HG03159 (cell line): ENCODE results near the gene CCDC192.

Source experiments
- ATAC-seq: cut with Tn5 transposase; IDR thresholded peaks from one replicate; pipeline ENCODE4 v1.9.1; 2021; ENCODE audit warnings: mild to moderate bottlenecking, moderate library complexity; ENCODE audit not compliant: unreplicated experiment

Gene CCDC192

GRCh38 chr5:127911619-127912018, 208.4 kb downstream of the CCDC192 start:
- no peak for ATAC-seq

GRCh38 chr5:127912411-127912810, 209.2 kb downstream of the CCDC192 start:
- no peak for ATAC-seq

GRCh38 chr5:127916885-127917573, 213.8 kb downstream of the CCDC192 start:
- no peak for ATAC-seq

- no peak for ATAC-seq
Measured at GRCh38 chr5:127919006-127919796, 216.0 kb downstream of the CCDC192 start.

- no peak for ATAC-seq
Measured at GRCh38 chr5:127919818-127920217, 216.6 kb downstream of the CCDC192 start.

- no peak for ATAC-seq
Measured at GRCh38 chr5:127920936-127921335, 217.7 kb downstream of the CCDC192 start.

- no peak for ATAC-seq
Measured at GRCh38 chr5:127922603-127923002, 219.4 kb downstream of the CCDC192 start.

- no peak for ATAC-seq
Measured at GRCh38 chr5:127923804-127924570, 220.8 kb downstream of the CCDC192 start.

GRCh38 chr5:127924606-127925005, 221.4 kb downstream of the CCDC192 start:
- ATAC-seq = no peak

- no peak for ATAC-seq
Measured at GRCh38 chr5:127925916-127926315, 222.7 kb downstream of the CCDC192 start.

GRCh38 chr5:127926974-127927373, 223.8 kb downstream of the CCDC192 start:
- no peak for ATAC-seq

GRCh38 chr5:127928053-127928452, 224.9 kb downstream of the CCDC192 start:
- ATAC-seq = no peak

GRCh38 chr5:127930311-127930710, 227.1 kb downstream of the CCDC192 start:
- ATAC-seq = no peak

GRCh38 chr5:127931396-127931795, 228.2 kb downstream of the CCDC192 start:
- no peak for ATAC-seq

GRCh38 chr5:127933348-127933747, 230.2 kb downstream of the CCDC192 start:
- no peak for ATAC-seq

- ATAC-seq = no peak
Measured at GRCh38 chr5:127934791-127935256, 231.6 kb downstream of the CCDC192 start.

- ATAC-seq = no peak
Measured at GRCh38 chr5:127935398-127935797, 232.2 kb downstream of the CCDC192 start.

GRCh38 chr5:127936439-127936972, 233.3 kb downstream of the CCDC192 start:
- no peak for ATAC-seq

GRCh38 chr5:127938746-127939145, 235.6 kb downstream of the CCDC192 start:
- no peak for ATAC-seq

- ATAC-seq = no peak
Measured at GRCh38 chr5:127940854-127941253, 237.7 kb downstream of the CCDC192 start.

- ATAC-seq = no peak
Measured at GRCh38 chr5:127941646-127942045, 238.5 kb downstream of the CCDC192 start.
